ENCODE data around the gene FBLN1.
"Not testable (repeated sequence)": the region's sequence is repeated elsewhere in the genome, so short reads cannot be mapped to it uniquely, and the experiment has no call there.

FBLN1 gene

GRCh38 chr22:45477366-45478107 is 25.1 kb upstream of the FBLN1 start:
- no peak for DNase-seq (ENCODE audit: low spot score)

GRCh38 chr22:45478108-45478771 is 24.4 kb upstream of the FBLN1 start:
- peak; percentile 49 for DNase-seq (ENCODE audit: low spot score)

DNA sequence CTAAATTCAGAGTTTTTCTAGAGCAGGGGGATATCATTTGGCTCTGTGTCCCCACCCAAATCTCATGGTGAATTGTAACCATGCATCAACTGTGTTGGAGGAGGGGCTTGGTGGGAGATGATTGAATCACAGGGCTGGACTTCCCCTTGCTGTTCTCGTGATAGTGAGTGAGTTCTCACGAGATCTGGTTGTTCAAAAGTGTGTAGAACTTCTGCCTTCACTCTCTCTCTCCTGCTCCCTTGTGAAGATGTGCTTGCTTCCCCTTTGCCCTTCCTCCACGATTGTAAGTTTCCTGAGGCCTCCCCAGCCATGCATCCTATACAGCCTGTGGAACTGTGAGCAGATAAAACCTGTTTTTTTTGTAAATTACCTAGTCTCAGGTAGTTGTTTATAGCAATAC is 22.0 kb upstream of the FBLN1 start:
- DNase-seq (ENCODE audit: low spot score) = no peak

- no peak for DNase-seq (ENCODE audit: low spot score)
Measured at GRCh38 chr22:45481661-45482060, 21.0 kb upstream of the FBLN1 start.

DNA sequence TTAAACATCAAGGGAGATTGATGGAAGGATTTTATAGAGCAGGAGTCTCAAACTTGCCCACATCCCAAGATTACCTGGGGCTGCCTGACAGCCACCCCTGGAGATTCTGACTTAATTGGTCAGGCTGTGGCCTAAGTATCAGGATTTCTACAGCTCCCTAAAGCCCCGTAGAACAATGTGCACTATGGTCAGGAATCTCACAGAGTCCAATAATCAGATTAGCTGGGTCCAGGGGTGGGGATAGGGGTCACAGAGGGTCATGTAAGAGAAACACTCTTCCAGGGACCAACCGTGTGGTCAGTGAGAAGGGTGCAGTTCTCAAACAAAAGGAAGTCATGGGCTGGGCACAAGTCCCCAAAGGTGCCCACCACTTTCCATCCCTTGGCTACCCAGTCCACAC is 20.5 kb upstream of the FBLN1 start:
- no peak for DNase-seq (ENCODE audit: low spot score)

- no peak for DNase-seq (ENCODE audit: low spot score)
Measured at GRCh38 chr22:45483319-45483718, 19.4 kb upstream of the FBLN1 start.

DNA sequence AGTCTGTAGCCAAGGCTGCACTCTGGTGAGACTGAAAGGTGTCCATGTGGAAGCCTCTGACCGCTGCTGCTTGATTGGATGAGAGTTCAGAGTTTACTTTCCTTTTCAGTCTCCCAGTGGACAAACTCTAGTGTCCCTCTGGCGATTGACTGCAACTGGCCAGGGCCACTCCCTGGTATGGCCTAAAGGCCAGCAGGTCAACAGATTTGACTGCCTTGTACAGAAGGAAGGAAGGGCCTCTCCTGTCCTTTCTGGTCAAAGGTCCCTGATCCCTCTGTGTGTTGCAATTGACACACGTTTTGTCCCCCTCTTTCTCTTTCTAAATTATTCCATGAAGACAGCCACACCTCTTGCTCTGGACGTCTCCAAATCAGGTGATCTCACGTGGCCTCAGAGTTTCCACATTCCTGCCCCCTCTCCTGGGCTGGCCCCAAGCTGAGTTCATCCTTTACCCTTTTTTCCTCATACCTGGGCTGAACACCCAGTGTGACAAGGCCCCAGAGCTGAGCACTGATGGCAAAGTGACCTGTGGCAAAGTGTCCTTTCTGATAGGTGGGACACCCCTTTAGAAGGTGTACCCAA is 18.7 kb upstream of the FBLN1 start:
- DNase-seq (ENCODE audit: low spot score) = no peak

DNA sequence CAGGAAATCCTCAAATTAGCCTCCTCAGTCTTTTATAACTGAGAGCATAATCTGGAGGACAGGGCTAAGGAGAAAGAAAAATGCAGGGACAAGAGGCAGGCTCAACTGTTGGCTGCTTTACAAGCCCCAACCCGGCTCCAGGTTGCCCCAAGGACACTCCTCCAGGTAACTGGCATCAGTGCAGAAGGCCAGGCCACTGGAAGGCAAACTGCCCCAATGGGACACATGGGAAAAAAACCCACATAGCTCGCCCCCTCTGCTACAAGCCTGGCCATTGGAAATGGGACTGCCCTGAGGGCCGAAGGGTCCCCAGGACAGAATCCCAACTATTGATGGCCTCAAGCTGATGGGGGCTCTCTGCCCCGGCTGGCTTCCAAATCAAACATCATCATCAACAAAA is 17.9 kb upstream of the FBLN1 start:
- no peak for DNase-seq (ENCODE audit: low spot score)

DNA sequence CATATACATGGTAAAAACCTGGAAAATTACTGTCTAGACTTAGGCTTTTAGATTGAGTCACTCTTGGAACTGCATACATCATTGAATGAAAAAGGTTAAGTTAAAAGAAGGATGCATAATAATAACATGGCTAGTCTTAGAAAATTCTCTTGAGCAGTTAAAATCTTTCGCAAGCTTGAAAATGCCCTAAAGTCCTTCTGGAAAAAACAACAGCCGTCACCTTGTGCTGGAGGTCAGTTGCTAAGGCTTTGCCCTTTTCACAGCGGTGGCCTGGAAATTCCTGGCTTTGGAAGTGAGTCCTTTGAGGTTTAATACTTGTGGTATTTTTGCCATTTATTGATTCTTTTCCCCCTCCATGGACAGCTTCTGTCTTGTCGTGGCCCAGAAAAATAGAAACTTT is 17.4 kb upstream of the FBLN1 start:
- DNase-seq (ENCODE audit: low spot score) = no peak

GRCh38 chr22:45488764-45489370 is 13.8 kb upstream of the FBLN1 start:
- no peak for DNase-seq (ENCODE audit: low spot score)

GRCh38 chr22:45490836-45491235 is 11.8 kb upstream of the FBLN1 start:
- no peak for DNase-seq (ENCODE audit: low spot score)

GRCh38 chr22:45491841-45492240 is 10.8 kb upstream of the FBLN1 start:
- DNase-seq (ENCODE audit: low spot score) = no peak

DNA sequence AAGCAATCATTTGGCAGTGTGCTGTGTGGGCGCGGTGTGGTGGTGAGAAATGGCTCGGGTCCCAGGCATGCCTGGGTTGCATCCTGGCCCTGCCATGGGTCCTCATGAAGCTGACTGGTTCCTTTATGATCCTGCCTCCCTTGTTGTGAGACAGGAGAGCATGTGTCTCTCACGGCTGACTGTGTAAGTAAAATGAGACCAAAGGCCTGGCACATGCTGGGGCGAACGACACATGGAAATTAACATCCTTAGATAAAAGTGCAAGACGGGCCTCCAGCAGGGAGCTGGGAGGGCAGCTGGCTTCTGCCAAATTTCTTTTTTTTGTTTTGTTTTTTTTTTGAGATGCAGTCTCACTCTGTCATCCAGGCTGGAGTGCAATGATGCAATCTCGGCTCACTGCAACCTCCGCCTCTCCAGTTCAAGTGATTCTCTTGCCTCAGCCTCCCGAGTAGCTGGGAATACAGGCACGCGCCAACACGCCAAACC is 9.4 kb upstream of the FBLN1 start:
- peak; percentile 55 for DNase-seq (ENCODE audit: low spot score)

- DNase-seq (ENCODE audit: low spot score) = not testable (repeated sequence)
Measured at GRCh38 chr22:45494306-45494705, 8.4 kb upstream of the FBLN1 start.

GRCh38 chr22:45495616-45496015 is 7.1 kb upstream of the FBLN1 start:
- DNase-seq (ENCODE audit: low spot score) = not testable (repeated sequence)

- DNase-seq (ENCODE audit: low spot score) = no peak
Measured at GRCh38 chr22:45496451-45496941, 6.2 kb upstream of the FBLN1 start.

DNA sequence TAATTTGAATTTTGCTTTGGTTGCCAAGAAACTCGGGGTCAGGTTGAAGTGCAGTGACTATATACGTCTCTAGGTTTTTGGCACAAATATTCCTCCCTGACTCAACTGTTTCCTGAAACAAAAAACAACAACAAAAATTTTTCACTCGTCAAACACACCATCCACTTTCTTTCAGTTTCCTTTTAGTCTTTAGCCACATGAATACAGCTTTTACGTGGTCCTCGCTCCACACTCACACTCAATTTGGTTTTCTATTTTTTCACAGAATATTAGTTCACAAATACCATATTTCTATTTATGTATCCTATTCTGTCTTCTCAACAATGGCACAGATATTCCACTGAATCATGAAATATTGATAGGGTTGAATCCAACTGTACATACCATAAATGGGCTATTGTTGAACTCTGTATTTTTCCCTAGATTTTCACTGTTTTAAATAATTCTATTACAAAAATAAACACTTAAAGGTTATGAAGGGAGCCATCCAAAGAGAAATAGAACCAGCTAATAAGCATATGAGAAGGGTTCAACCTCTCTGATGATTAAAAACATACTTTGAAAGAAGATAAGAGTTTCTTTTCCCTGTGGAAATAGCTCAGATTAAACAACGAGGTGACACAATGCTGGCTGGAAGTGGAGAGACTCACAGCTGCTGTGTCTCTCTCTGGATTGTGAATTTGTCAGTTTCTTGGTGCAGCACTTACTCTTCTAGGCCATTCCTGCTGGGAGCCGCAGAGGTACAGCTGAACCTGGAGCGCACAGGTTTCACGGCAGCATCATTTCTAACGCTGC is 5.1 kb upstream of the FBLN1 start:
- DNase-seq (ENCODE audit: low spot score) = no peak

GRCh38 chr22:45499746-45500145 is 2.9 kb upstream of the FBLN1 start:
- peak; percentile 26 for DNase-seq (ENCODE audit: low spot score)

DNA sequence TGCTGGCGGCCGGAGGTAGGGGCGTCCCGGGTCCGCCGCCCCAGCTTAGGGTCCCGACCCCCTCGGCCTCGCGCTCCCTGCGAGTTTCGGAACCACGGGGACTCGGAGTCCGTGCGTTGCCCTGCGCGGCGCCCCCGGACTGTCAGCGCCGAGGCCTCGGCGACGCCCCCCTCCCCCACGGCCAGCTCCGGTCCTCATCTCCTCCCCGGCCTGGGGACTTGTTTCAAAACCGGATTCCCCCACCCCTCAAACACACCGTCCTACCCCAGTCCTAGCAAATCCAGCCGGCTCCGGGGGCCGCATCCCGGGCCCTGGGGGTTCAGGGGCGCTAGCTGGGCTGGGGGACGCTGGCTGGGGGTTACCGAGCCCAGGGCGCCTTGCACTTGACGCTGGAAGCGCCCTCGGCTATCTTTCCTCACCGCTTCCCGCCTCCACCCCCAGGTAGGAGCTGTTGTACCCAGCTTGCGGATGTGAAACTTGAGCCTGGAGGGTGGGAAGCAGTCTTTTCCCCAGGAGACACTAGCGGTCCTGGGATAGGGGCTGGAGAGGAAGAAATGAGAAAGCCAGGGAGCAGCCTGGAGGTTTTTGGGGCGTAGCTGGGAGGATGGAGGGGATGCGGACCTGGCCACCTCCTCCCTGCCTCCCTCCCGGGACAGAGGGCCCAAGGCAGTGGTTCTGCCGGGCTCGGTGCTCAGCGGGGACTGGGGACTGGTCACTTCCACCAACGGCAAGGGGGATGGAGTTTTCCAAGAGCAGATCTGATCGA is 550 bp downstream of the FBLN1 start:
- peak; percentile 9 for DNase-seq (ENCODE audit: low spot score)

GRCh38 chr22:45503816-45504372 is 1.2 kb downstream of the FBLN1 start:
- no peak for DNase-seq (ENCODE audit: low spot score)
